ENCODE data around the gene COX11.
A peak's percentile ranks its signal among the peaks of the same experiment; 100 is the strongest.

GRCh38 chr17:54967621-54968261 is 713 bp downstream of the COX11 start:
- TF ChIP-seq, protein P1, sequence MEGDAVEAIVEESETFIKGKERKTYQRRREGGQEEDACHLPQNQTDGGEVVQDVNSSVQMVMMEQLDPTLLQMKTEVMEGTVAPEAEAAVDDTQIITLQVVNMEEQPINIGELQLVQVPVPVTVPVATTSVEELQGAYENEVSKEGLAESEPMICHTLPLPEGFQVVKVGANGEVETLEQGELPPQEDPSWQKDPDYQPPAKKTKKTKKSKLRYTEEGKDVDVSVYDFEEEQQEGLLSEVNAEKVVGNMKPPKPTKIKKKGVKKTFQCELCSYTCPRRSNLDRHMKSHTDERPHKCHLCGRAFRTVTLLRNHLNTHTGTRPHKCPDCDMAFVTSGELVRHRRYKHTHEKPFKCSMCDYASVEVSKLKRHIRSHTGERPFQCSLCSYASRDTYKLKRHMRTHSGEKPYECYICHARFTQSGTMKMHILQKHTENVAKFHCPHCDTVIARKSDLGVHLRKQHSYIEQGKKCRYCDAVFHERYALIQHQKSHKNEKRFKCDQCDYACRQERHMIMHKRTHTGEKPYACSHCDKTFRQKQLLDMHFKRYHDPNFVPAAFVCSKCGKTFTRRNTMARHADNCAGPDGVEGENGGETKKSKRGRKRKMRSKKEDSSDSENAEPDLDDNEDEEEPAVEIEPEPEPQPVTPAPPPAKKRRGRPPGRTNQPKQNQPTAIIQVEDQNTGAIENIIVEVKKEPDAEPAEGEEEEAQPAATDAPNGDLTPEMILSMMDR (IDR thresholded peaks at IDR 0.05) = peak in 2 of 7 experiments; percentile 30 to 35
- TF ChIP-seq POLR2AphosphoS5 (IDR thresholded peaks at IDR 0.05) (no peak), POLR2A (IDR thresholded peaks at IDR 0.05) (no peak), EP300 (IDR thresholded peaks at IDR 0.05) (no peak)
